Renal cortex interstitium (tissue), 11 donors: ENCODE data around the gene RASA4B. TPM values are rescaled to one million over a fixed set of nuclear protein-coding genes. Genes with fewer than 3 reads are reported as not detected.
"Not testable (repeated sequence)": the region's sequence is repeated elsewhere in the genome, so short reads cannot be mapped to it uniquely, and the experiment has no call there.

Source experiments
- DNase-seq, 11 donors: peaks; one replicate each; pipeline ENCODE4 v3.0.0-alpha.2; 2013; ENCODE audit warnings: low read depth in 9 of 11, low spot score in 4 of 11; ENCODE audit errors: extremely low read depth in 1 of 11
- polyA plus RNA-seq, 3 donors: library from polyadenylated mRNA; unstranded; fragments of 120-200 nt; gene quantifications; one replicate each; pipeline ENCODE4 v1.2.1, GENCODE V29; 2013; ENCODE audit not compliant: insufficient read length in 3 of 3

Gene RASA4B
- polyA plus RNA-seq, 3 donors: 4.7 to 24.9 (median 8.4) TPM

DNA sequence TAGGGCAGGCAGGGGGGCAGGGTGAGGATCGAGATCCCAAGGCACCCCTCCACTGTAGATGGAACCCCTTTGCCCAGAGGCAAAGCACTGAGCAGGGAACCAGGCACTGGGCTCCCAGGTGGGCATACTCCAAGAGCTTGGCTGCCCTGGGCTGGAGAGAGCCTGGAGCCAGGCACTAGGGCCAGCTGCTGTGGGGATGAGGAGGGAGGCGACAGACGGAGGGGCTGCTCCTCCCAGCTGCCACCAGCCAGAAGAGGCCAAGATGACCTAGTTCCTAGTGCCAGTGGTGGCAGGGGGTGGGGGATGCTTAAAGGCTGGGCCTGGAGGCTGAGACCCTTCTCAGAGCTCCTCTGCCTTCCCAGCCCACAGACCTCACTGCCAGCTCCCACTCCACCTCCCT lies 1.7 kb downstream of the RASA4B start:
- not testable (repeated sequence) for DNase-seq

DNA sequence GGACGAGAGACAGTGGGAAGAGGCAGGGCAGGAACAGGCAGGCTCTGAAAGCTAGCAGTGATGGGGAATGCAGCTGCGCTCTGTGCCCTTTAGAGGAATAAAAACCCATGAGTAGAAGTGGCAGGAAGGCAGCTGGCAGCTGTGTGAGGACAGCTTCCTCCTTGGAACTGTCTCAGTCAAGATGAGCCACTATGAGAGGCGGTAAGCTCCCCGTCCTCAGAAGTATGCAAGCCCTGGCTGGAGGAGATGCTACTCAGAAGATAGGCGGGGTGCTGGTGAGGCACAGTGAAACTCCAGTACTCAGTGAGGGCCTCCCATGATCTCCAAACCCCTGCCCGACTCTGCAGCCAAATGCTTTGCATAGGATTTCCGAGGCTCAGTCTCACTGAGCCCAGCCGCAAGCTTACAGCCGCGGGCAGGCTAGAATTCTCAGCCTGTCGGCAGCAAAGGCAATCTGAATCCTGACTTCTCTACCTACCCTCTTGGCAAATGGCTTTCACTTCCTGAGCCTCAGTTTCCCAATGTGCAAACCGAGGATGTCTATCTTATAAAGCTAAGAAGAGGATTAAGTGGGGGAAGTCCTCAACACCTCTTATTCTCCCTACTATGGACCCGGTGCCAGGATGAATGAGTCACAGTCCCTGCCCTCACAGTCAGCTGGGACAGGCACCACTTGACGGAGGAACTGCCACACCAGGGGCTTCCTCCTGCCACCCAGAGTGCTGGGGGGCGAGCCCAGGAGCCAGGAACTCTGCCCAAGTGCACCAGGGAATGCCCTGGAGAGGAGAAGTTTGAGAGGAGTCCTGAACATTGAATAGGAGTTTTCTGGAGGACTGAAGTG lies 2.5 kb downstream of the RASA4B start:
- not testable (repeated sequence) for DNase-seq

DNA sequence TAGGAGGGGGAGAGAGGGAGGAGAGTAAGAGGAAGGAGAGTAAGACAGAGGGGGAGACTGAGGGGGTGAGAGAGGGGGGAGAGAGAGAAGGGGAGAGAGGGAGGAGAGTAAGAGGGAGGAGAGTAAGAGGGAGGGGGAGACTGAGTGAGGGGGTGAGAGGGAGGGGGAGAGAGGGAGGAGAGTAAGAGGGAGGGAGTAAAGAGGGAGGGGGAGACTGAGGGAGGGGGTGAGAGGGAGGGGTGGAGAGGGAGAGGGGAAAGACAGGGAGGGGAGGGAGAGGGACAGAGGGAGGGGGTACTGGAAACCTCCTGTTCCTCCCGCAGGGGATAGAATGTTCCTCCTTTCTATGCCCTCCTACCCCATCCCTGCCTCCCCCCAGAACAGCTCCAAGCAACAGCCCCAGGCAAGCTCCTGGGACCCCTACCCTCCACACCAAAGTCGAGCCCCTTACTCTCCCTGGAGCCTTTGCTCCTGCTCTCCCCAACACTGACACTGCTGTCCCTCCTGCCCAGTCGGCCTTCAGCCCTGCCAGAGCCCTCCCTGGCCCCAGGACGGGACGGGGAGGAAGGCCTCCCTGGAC lies 4.8 kb downstream of the RASA4B start:
- DNase-seq: peak in 10 of 11 donors; percentile 68 to 93 (median 80)

DNA sequence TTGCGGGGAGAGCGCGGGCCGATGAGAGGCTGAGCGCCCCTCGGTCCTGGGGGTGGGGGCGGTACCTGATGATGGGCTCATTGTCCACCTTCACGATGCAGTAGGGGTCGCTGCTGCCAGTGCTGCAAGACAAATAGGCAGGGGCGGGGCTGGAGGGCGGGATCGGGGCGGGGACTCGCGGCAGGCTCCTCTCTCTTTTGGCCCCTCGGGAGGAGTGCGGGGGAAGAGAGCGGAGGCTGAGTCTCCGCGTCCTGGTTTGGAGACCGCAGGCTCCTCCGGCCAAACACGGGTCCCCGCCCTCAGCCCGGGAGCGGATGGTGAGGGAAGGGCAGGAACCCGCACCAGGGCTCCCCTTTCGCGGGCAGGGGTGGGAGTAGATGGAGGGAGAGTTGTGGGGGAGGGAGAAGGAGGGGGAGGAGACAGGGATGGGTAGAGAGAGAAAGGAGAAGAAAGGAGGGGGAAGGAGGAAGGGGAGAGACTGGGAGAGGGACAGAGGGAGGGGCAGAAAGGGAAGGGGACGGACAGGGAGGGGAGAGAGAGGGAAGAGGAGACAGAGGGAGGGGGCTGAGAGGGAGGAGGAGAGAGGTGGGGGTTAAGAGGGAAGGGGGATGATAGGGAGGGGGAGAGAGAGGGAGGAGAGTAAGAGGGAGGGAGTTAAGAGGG lies 5.6 kb downstream of the RASA4B start:
- not testable (repeated sequence) for DNase-seq

DNA sequence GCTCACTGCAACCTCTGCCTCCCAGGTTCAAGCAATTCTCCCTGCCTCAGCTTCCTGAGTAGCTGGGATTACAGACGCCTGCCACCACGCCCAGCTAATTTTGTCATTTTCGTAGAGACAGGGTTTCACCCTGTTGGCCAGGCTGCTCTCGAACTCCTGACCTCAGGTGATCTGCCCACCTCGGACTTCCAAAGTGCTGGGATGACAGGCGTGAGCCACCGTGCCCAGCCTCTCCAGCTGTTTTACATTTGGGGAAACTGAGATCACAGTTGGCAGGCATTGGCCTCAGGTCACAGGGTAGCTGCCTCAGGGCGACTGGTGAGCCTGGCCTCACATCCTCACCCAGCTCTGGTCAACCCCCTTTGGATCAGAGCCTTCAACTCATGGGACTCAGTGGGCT lies 7.0 kb downstream of the RASA4B start:
- not testable (repeated sequence) for DNase-seq

DNA sequence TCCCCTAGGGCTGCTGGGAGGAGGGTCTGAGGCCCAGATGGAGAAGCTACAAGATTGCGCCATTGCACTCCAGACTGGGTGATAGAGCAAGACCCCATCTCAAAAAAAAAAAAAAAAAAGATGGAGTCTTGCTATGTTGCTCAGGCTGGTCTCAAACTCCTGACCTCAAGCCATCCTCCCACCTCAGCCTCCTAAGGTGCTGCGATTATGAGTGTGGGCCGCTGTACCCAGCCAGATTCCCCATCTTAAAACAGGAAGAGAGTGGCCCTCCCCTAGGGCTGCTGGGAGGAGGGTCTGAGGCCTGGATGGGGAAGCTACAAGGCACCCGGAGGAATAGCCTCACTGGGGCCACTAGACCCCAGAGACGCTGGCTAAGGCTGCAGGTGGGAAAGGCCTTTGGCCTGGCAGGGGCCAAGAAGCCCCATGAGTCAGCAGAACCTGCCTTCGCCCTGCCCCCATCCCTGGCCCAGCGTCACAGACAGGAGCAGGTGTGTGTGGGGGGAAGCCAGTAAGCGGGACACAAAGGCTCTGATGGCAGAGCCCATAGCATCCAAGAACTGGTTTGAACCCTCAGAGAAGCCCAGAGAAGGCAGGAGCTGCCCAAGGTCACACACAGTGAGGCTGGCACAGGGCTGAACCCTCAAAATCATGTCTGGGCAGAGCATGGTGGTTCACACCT lies 10.0 kb downstream of the RASA4B start:
- DNase-seq: not testable (repeated sequence)

DNA sequence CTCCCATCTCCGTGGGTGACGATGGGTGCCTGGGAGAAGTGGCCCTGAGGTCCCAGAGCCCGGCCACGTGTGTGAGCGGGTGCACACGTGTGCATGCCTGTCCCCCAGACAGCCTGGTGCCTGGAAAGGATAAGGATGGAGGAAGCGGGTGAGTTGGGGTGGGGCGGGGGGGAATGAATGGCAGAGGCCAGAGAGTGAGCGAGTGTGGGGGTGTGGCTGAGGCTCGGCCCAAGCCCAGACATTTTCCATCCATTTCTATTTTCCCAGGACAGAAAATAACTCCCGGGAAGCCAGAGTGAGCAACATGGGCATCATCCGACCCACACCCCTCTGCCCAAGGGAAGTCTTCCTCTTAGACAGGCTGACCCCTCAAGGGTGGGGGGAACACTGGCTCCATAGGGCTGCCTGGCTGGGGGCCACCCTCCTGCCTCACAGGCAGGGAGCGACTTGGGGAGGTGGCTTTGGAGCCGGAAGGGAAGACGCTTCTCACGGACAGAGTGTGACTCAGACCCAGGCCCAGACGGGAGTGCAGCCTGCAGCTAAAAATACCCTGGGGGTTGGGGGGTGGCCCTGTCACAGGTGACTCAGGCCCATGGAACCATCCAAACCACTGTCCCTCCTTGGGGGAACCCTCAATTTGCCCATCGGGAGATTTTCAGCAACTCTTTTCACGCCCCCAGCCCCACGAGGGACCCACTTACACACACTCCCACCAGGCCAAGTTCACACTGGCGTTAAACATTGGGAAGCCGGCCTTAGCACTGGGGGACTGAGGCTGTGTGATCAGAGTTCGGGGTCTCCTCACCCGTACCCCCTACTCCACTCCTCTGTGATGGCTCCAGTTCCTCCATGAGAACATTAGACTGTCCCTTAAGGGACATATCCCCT lies 12.0 kb downstream of the RASA4B start:
- not testable (repeated sequence) for DNase-seq

DNA sequence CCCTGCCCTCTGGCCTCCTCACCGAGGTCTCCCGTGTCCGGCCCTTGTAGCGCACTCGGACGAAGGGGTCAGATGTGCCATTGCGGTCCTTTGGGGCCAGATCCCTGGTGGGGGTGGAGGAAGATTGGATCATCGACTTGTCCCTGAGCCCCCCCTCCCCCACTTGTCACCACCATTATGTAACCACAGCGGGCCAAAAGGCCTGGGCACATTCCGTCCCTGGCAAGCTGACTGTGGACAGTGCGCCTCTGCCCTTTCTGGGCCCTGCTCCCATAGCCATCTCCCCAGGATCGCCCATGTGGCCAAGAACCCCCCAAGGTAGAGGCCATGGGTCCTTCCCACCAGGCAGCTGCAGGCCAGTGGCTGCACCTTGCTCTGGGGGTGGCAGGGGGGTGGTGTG lies 14.4 kb downstream of the RASA4B start:
- DNase-seq: not testable (repeated sequence)

DNA sequence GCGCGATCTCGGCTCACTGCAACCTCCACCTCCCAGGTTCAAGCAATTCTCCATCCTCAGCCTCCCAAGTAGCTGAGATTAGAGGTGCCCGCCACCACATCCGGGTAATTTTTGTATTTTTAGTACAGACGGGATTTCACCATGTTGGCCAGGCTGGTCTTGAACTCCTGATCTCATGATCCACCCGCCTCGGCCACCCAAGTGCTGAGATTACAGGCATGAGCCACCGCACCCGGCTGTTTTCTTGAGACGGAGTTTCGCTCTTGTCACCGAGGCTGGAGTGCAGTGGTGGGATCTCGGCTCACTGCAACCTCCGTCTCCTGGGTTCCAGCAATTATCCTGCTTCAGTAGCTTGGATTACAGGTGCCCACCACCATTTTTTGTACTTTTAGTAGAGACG lies 19.3 kb downstream of the RASA4B start:
- DNase-seq: not testable (repeated sequence)

DNA sequence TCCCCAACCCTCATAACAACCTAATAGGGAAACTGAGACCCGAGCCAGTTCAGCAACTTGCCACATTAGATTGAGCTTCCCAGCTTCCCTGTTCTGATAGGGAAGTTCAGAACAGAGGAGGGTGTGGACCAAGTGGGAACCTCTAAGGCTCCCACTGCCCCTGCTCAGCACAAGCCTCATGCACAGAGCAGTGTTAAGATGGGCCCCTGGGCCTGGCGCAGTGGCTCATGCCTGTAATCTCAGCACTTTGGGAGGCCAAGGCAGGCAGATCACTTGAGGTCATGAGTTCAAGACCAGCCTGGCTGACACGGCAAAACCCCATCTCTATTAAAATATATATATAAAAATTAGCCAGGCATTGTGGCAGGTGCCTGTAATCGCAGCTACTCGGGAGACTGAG lies 20.3 kb downstream of the RASA4B start:
- DNase-seq: not testable (repeated sequence)

DNA sequence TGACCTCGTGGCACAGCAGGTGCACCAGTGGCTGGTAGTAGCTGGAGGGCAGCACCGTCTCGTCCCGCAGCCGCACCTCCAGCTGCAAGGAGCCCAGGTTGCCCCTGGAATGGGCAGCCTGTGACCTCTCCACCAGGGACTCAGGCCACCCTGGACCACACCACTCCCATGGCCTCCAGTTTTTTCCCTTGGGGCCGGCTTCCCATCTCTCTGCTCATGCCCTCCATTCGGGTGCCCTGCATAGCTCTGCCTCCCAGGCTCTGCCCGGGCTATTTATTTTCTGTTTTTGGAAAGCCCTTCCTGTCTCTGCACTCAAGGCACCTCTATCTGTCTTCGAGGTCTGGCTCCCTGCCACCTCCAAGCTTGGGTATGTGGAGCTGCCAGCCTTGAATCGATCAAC lies 20.7 kb downstream of the RASA4B start:
- not testable (repeated sequence) for DNase-seq

DNA sequence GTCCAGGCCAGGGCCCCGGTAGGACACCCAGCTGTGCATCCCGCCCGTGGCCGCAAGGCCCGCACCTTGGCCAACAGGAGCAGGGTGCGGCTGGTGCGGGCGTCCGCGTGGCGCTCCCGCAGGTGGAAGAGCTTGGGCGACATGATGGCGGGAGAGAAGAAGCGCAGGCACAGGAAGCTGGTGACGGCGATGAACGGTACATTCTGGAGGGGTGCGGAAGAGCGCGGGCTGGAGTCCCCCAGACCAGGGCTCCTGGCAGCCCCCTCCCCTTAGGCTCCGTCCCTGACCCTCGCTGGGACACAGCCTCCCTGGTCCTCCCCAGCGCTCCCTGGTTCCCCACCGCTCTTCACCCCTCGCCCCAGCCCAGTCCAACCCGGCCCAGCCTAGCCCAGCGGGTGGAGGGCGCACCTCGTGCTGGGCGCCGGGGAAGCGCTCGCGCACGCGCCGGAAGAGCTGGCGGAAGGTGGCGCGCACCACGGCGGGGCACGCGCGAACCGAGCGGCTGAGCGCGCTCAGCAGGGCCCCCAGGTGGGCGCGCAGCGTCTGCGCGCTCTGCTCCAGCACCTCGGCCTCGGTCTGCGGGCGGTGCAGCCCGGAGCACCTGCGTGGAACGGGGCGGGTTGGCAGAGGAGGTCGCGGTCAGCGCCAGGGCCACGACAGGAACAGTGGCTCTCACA lies 23.0 kb downstream of the RASA4B start:
- not testable (repeated sequence) for DNase-seq

DNA sequence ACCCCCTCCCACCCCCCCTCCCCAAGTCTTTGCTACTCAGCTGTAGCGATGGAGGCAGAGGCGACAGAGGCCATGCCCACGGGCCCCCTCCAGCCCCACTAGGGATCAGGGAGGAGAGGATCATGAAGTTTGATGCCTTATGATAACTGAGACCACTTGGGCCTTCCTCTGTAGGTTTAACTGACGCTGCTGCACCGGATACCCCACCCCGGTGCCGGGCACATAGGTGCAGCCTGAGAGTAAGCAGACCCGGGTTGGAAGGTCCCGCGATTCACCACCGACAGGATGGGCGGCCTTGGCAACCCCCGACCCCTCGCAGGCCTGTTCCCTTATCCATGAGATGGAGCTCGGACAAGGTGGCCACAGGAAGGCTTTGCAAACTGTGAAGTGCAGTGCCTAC lies 23.6 kb downstream of the RASA4B start:
- not testable (repeated sequence) for DNase-seq

DNA sequence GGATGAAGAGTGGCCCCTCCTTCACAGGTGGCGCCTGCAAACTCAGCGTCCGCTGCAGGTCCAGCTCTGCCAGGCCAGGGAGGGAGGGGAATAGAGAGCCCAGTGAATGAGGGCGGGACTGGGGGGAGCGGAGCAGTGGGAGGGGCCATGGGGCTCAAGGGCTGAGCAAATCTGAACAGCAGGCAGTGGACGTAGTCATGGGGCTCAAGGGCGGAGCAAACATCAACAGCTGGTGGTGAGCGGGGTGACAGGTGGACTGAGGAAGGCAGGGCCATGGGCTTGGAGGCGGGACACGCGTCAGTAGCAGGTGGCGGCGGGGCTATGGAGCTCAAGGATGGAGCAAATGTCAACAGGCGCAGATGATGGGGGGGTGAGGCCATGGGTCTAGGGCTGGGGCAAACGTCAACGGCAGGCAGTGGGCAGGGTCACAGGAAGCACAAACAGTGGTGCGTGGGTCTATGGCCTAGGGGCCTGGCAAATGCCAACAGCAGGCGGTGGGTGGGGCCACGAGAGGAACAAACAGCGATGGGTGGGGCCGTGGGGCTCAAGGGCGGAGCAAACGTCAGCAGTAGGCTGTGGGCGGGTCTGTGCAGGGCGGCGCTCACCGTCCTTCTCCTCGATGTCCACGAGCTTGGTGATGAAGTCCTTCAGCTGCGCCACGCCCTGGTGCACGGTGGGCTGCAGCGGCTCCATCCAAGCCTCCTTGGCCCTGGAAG lies 24.2 kb downstream of the RASA4B start:
- not testable (repeated sequence) for DNase-seq

DNA sequence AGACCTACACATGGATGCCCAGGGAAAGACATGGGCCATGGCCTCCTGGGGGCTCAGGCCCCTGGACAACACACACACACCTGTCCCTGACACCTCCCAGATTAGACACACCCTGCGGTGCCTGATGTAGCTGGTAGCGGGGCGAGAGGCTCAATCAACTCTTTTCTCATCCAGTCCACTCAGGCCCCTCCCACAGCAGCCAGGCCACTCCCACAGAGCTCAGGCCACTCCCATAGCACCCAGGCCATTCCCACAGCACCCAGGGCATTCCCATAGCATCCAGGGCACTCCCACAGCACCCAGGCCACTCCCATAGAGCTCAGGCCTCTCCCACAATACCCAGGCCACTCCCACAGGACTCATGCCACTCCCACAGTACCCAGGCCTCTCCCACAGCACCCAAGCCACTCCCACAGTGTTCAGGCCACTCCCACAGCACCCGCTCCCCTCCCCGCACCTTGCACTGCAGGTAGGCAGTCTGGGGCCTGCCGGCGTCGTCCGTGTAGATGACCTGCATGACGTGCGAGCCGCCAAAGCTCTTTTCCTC lies 27.0 kb downstream of the RASA4B start:
- not testable (repeated sequence) for DNase-seq

DNA sequence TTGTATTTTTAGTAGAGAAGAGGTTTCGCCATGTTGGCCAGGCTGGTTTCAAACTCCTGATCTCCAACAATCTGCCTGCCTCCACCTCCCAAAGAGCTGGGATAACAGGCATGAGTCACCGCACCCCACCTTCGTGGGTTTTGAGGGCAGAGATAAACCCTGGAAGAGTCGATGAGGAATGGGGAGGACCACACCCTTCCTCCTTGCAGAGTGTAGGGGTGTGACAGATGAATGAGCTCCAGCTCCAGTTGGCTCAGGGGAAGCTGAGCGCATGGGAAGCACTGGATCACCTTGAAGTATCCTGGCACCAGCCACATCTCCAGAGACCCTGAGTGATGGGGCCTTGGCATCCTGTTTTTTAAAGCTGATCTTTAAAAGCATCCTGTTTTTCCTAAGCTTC lies 33.3 kb downstream of the RASA4B start:
- not testable (repeated sequence) for DNase-seq

DNA sequence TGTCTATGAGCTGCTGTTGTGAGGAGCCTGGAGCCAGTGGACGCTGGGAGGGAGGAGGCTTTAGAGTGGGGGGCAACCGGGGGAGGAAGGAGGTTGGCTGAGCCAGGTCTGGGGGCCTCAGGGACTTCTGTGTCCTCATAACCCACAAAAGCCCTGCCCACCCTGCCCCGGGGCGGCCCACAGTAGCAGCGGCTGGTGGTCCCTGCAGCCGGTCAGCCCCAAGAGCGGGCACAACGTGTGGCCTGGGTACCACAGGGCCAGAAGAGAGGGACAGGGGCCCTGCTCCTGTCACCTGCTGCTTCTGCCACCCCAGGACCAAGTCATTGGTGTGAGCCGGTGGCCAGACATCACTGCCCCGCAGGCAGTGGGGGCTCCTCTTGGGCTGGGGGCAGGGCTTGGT lies 35.6 kb downstream of the RASA4B start:
- not testable (repeated sequence) for DNase-seq
